Activated effector memory CD4-positive, alpha-beta T cell treated with Interleukin-2 at 50 U/mL for 16 hours (primary cell): ENCODE results near the gene FHAD1.

Source experiments
- DNase-seq: peaks from one replicate; pipeline ENCODE4 v3.0.0-alpha.2; 2020

Gene FHAD1

DNA sequence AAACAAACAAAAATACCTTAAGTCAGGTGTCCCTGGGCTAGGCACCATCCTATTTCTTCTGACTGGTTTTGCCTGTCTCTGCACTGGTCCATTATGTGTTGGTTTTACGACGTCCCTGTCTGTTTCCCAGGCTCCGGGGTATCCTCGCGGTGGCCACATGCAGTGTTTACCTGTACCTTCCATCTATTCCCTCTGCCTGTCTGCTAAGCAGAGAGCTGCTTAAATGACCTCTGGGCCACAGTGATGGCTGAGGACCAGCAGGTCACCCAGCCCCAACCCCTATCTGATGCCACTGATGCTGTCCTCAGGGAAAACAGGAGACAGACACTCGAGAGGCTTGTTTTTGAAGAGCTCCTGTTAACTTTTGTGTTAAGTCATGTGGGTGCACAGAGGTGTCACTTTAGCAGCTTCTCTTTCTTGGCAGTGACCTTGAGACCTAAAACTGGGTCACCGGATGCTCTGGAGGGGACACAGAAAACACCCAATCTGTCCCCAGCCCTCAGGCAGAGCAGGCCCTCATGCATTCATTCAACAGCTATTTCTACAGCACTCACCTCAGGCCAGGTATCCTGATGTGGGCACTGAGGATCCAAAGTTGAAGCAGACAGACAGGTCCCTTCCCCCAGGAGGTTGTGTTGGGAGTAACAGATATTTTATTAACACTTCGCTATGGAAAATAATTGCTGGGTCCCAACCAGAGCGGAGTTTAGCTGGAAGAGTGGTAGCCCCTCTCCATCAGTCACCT, 158.3 kb downstream of the FHAD1 start:
- DNase-seq, result no peak

DNA sequence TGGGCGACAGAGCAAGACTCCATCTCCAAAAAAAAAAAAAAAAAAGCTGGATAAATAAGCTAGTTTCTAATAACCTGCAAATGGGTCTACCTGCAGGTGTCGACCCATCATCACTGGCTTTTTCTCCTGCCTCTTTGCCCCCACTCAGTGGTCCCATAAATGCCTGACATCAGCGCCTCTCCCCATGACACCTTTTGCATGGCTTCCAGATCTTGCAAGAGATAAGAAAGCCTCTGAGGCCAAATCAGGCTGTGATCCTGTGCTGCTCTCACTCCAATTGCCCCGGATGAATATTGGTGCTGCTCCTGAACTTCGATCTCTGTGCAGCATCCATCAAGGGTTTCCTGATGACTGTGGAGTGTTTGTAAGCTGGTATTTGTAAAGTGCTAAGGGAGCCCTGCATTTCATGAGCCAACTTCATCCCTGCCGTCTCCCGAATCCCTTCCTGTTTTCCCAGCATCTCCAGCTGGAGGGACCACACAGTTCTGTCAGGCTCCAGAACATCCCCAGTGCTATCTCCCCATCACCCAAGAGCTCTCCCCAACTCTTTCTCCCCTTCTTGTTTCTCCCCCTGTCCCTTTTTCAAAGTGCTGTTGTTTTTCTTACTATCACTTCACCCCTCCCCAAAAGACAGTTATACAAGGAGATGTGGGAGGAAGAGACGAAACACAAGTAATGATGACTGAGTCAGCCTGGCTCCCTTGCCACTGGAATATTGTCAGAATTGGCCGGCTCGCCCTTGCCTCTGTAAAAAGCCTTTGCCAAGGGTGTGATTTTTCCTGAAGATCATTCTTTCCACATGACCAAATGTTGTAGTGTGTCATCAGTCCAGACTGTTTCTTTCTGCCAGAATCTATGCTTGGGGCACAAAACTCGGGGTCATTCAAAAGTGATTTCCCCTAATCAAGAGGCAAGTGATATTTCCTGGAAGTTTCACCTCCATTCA, 159.9 kb downstream of the FHAD1 start:
- DNase-seq, result no peak

DNA sequence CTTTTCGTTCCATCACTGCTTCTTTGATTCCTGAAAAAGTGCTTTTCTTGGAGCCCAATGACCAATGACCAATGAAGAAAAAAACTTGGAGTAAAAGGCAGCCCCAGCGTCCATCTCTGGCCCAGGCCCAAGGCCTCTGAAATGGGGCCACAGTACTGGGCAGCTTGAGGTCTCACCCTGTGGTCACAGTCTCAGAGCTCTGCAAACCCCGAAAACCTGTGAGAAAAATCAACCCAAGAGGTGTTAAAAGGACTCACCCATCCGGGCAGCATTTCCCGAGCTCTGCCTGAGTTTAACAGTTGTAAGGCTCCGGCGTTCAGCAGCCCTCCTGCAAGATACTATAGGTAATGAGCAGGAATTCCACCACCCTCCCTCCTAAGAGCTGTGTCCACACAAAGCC, 160.6 kb downstream of the FHAD1 start:
- DNase-seq, result no peak

DNA sequence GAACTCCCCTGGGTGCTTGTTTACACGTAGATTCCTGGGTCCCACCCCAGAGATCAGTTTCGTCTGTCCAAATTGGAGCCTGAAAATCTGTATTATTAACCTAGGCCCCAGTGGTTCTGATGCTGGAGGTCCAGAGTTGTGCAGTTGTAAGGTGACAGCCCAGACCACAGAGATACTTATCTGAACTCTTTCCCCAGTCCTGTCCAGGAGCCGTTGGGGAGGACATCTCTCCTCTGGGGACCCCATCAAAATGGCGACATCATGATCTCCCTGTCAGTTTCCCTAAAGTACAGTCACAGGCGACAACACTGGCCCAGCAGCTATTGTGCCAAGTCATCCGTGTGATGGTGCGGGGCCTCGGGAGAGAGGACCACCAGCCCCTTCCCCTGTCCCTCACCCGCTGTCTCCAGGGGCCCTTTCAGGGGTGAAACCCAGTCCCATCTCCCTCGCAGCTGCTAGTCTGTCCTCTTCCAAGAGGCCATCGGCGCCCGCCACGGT, 161.9 kb downstream of the FHAD1 start:
- DNase-seq, result no peak

GRCh38 chr1:15409388-15410222, 162.6 kb downstream of the FHAD1 start, which contains the start of gene EFHD2:
EFHD2 (plus strand) TSS chr1:15409888; CDS start chr1:15409972, 84 bp downstream.
- peak; percentile 76 for DNase-seq

- no peak for DNase-seq
Measured at GRCh38 chr1:15410223-15410883, 163.3 kb downstream of the FHAD1 start.

DNA sequence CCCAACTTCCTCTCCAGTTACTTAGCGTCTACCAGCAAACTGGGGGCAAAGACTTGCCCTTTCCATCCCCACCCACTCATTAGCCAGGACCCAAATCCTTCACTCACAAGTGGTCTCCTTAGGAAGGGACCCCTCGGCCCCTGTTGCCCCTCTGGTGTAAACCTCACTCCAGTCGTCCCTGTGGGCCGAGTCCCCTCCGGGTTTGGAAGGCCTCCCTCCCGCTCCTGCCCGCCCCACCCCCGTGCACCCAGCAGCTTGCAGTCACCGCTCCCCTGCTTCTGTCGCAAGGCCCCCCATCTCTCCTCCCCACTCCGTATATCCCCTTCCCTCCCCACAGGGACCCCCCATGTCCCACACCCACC, 163.8 kb downstream of the FHAD1 start:
- no peak for DNase-seq

DNA sequence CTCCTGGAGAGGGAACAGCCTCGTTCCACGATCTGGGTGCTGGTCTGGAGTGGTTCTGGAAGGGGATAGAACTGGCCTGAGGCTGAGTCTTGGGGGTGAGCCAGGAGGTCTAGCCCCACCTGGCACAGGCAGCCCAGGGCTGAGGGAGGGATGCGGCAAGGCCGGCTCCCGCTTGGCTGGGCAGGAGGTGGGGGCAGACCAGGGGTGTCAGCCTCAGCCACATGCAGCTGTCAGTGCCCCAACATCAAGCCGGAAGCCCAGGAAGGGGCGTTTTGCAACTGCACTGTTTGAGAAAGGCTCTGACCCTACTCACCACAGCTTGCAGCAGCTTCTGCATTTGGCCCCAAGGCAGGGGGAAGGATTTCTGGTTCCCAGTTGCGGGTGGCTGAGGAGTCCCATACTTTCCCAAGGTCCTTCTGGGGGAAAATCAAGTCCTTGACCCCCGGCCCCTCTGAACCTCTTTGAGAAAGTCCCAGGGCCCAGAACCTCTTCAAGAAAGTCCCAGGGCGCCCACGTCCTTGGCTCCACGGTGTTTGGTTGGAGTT, 164.6 kb downstream of the FHAD1 start:
- DNase-seq, result peak; percentile 29

DNA sequence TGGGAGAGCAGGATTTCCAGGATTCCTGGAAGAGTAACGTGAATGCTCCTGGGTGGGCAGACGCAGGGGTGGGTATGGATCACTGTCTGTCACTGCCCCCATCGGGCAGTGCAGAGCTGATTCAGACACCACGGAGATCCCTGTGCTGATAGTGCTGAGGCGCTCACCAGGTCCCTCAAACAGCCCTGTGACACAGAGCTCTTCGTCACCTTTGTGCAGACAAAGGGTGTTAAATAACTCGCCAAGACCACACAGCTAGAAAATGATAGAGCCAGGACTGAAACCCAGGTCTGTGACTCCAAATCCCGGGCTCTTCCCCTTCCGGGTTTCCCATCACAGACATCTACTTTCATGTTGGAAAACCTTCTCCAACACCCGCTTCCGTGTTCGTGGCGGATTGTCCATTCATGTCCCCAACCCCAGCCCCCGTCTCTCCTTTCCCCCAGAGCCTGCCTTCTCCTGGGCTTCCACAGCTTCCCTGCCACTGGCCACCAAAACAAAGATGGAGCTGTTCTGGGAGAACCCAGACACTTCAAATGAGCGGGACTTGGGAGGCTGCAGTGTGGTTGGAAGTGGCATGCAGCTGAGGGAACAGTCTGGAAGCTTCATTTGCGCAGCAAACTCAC, 165.3 kb downstream of the FHAD1 start:
- peak; percentile 27 for DNase-seq

GRCh38 chr1:15412843-15413242, 165.8 kb downstream of the FHAD1 start:
- DNase-seq, result no peak

DNA sequence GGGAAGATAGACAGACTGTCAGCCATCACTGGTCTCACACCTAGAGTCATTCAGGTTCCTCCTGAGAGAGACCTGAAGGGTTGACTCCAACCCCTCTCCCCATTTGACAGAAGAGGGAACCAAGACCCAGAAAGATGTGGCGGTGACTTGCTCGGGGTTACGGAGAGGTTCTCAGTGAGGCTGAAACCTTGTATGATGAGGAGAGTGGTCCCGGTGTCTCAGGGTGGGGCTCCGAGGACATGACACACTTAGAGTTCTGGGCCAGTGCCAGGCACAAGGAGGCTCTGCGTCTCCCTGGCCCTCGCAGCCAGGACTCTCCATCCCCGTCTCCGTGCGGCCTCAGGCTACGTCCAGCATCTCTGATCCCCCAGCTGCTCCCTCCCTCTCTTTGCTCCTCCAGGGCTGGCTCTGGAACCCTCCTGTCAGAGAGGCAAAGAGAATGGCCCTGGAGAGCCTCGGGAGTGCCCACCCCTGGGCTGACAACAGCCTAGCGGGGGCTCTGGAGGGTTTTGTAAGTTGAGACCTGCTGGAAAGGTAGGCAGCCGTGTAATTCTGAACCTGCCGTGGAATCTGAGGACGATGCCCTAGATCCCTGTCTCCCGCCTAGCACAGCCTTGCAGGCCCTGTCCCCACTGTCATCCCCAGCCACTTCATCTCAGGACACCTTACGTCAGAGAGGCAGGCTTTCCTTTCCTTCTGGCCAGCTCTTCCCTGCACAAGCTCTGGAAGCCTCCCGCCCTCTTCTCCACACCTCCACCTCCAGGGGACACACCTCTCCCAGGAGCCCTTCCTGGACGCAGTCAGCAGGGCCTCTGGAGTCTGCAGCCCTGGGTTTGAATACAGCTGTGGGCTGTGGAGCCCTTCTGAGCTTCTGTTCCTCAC, 166.8 kb downstream of the FHAD1 start:
- no peak for DNase-seq

GRCh38 chr1:15414445-15414983, 167.5 kb downstream of the FHAD1 start:
- DNase-seq, result no peak

- DNase-seq, result peak; percentile 52
Measured at GRCh38 chr1:15417059-15417934, 170.3 kb downstream of the FHAD1 start.

GRCh38 chr1:15418806-15419515, 171.9 kb downstream of the FHAD1 start:
- DNase-seq, result no peak

DNA sequence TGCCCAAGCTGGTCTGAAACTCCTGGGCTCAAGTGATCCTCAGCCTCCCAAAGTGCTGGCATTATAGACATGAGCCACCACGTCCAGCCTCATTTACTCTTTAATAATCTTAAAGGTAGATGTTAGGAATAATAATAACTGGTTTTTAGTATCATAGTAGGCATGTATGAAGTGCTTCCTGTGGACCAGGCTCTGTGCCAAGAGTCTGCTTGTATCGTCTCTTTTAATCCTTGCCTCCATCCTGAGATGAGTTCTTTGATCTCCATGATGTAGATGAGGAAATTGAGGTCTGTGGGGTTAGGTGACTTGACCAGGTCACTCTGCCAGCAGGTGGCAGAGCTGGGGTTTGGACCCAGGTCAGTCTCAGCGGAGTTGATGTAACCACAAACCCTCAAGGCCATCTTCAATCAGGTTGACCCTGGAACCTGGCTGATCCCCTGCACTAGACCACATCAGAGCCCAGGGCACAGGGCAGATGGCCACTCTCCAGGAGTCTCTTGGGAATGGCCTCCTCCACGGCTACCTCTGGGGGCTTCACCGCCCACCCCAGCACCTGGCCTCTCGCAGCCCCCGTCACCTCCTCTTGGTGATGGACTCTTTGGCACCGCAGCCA, 173.9 kb downstream of the FHAD1 start:
- DNase-seq, result no peak

DNA sequence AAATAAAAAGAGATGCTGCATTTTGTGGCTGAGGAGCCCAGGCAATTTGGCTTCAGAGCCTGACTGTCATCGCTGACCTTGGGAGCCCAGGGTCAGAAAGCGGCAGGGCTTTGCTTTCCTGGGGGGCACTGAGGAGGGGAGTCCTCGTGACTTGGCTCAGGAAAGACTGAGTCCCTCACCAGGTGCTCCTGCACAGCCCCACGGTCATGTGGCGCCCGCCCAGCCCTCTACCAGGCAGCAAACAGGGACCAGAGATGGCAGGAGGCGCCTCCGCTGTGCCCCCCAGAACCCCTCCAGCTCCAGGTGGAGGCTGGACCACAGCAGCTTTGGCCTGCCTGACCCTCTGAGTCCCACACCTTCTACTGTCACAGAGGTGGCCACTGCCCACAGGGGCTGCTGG, 175.8 kb downstream of the FHAD1 start:
- DNase-seq, result no peak

GRCh38 chr1:15423355-15424077, 176.5 kb downstream of the FHAD1 start:
- DNase-seq, result no peak
